ENCODE measurements around the gene CHPT1.

- TF ChIP-seq POLR2A (IDR thresholded peaks at IDR 0.05): no peak
- TF ChIP-seq CTCF (IDR thresholded peaks at IDR 0.05): no peak
Measured at GRCh38 chr12:101654442-101654841, 43.0 kb upstream of the CHPT1 start.
